ENCODE measurements around the gene GNG7.
"Not testable (repeated sequence)": the region's sequence is repeated elsewhere in the genome, so short reads cannot be mapped to it uniquely, and the experiment has no call there.

The GNG7 gene

DNA sequence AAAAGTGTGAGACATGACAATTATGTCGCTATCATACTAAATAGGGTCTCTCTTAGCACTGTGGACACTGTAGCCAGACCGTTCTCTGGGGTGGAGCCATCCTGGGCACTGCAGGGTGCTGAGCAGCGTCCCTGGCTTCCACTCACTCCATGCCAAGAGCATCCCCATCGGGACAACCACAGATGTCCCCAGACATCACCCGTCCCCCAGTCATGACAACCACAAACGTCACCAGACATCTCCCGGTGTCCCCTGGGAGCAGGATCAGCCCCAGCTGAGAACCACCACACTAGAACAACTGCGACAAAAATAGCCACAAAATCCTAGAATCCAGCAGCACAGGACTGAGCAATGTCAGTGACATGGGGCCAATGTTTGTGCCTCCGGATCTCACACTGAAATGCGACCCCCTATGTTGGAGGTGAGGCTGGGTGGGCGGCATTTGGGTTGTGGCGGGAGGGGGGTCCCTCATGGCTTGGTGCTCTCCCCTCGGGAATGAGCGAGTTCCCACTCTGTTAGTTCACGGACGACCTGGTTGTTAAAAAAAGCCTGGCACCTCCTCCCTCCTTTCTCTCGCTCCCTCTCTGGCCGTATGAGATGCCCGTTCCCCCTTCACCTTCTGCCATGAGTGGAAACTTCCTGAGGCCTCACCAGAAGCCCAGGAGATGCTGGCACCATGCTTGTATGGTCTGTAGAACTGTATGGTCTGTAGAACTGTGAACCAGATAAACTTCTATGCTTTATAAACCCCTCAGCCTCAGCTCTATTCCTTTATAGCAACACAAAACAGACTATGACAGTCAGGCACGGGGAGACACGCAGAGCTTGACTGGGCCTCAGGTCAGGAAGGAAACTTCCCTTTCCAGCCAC is 132.7 kb downstream of the GNG7 start:
- no peak for DNase-seq

DNA sequence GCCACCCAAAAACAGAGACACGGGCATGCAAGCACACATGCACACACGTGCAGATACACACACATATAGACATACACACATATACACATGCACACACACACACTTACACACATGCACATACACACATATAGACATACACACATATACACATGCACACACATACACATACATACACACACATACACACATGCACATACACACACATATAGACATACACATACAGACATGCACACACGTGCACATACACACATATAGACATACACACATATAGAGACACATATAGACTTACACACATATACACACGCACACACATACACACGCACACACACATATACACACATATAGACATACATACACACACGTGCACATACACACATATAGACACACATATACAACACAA is 134.5 kb downstream of the GNG7 start:
- no peak for DNase-seq

DNA sequence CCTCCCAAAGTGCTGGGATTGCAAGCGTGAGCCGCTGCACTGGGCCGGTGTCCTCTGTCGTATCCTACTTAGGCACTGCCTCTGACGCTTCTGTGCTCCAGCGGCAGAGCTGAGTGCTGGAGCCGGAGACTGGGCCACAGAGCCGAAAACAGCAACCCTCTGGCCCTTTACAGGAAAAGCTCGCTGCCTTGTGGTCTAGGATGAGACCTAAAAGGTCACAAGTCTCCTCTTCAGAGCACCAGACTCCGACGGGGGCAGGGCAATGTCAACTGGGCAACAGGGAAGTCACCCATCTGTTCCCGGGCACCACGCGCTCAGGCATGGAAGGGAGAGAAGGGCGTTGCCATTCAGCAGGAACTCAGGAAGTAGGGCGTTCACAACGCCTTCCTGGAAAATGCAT is 134.9 kb downstream of the GNG7 start:
- DNase-seq: peak; percentile 25

DNA sequence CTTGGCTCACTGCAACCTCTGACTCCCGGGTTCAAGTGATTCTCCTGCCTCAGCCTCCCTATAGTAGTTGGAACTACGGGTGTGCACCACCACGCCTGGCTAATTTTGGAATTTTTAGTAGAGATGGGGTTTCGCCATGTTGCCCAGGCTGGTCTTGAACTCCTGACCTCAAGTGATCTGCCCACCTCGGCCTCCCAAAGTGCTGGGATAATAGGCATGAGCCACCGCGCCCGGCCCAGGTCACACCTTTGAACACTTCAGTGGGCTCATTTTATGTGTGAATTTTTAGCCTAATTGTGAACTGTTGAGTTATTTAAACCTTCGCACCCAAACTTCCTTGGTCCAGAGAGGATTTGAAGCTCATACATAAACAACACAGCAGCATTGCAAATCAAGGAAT is 138.9 kb downstream of the GNG7 start:
- DNase-seq: not testable (repeated sequence)

DNA sequence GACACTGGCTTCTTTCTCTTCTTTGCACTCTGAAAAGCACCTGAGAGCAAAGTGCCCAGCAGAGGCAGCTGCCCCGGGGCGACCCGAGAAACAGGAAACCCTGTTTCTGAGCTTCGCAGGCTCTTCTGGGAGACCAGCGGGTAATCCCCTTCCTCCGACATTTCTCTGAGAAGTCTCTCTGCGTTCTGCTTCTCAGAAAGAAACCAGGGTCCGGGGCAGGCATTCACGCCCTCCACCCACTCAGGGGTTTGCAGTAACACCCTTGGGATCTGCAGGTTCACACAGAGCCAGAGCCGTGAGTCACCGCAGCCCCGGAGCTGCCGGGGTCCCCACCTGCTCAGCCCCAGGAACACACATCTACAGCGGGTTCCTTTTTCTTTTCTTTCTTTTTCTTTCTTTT is 140.6 kb downstream of the GNG7 start:
- peak; percentile 84 for DNase-seq

DNA sequence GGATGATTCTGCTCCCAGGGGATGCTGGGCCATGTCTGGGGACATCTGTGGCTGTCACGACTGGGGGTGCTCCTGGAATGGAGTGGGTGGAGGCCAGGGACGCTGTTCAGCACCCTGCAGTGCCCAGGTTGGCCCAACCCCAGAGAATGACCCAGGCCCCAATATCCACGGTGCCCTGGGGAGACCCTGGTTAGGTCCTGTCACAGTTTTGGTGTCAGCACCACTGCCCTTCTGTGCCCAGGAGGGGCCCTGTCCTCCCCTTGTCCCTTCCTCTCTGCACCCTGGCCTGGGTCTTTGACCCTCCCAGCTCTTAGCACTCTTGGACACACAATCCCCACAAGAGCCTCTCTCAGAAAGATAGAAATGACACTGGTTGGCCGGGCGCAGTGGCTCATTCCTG is 141.3 kb downstream of the GNG7 start:
- DNase-seq: peak; percentile 27

DNA sequence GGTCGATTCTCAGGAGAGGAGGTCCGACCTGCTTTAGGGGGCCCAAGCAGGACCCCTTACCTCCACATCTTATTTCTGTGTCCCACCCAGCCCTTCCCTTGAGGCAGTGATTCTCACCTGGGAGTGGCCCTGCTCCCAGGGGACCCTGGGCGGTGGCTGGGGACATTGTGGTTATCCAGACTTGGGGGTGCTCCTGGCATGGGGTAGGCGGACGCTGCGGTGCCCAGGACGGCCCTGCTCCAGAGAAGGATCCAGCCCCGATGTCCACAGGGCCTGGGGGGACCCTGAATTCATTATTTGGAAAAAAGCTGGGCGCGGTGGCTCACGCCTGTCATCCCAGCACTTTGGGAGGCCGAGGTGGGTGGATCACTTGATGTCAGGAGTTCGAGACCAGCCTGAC is 142.1 kb downstream of the GNG7 start:
- DNase-seq: no peak

DNA sequence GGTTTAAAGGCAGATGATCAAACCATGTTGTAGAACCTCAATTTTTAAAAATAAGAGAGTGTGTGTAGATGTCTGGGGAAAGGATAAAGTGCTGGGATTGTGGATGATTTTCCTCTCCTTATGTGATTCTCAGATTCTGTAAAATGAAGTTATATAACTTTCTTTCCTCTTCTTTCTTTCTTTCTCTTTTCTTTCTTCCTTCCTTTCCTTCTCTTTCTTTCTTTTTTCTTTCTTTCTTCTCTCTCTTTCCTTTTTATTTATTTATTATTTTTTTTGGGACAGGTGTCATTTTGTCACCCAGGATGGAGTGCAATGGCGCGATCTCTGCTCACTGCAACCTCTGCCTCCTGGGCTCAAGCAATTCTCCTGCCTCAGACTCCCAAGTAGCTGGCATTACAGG is 144.0 kb downstream of the GNG7 start:
- no peak for DNase-seq

DNA sequence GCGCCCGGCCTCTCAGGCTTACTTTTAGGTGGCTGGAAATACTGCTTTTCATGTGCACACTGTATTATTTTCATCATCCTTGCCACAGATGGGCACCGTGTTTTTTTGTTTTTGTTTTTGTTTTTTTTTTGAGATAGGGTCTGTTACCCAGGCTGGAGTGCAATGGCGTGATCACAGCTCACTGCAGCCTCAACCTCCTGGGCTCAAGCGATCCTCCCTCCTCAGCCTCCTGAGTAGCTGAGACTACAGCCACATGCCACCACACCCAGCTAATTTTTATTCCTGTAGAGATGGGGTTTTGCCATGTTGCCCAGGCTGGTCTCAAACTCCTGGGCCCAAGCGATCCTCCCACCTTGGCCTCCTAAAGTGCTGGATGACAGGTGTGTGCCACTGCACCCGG is 144.4 kb downstream of the GNG7 start:
- not testable (repeated sequence) for DNase-seq

DNA sequence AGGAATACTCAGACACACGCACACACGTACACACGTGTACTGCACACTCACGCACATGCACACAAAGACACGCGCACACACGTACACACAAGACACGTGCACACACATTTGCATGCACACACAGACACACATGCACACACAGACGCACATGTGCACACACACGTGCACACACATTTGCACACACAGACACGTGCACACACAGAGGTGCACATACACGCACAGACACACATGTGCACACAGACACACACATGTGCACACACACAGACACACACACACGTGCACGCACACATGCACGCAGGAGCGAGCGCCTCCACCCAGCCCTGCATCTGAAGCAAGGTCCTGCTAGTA is 145.4 kb downstream of the GNG7 start:
- no peak for DNase-seq

DNA sequence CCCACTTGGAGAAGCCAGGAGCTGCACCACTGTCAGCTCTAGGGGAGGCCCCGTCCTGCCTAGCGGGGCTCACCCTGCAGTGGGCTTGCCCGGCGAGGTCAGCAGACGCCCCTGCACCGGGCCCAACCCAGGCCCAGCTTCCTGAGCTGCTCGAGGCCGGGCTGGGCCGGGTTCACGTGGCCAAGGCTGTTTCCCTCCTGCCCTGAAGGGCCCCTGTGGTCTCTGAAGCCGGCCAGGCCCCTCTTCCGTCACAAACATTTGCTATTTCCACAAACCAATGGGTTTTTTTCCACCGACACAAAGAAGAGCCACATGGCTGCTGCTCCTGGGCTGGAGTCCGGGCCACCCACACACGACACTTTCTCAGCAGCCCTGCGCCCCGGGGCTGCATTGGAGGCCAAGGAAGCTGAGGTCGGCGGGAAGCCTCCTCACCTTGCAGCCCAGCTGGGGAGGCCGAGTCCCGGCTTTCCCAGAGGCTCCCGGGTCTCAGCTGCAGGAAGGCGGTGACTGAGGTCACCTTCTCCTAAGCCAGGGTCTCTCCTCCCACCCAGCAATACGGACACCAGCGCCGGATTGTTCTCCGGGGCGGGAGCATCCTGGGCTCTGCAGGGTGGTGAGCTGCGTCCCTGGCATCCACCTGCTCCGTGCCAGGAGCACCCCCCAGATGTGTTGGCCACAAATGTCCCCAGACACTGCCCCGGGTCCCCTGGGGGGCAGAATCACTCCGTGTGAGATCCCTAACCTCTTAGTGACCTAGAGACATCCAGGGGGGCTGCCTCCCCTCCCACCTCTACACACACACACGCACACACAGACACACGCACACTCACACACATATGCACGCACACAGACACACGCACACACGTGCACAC is 146.0 kb downstream of the GNG7 start:
- no peak for DNase-seq

DNA sequence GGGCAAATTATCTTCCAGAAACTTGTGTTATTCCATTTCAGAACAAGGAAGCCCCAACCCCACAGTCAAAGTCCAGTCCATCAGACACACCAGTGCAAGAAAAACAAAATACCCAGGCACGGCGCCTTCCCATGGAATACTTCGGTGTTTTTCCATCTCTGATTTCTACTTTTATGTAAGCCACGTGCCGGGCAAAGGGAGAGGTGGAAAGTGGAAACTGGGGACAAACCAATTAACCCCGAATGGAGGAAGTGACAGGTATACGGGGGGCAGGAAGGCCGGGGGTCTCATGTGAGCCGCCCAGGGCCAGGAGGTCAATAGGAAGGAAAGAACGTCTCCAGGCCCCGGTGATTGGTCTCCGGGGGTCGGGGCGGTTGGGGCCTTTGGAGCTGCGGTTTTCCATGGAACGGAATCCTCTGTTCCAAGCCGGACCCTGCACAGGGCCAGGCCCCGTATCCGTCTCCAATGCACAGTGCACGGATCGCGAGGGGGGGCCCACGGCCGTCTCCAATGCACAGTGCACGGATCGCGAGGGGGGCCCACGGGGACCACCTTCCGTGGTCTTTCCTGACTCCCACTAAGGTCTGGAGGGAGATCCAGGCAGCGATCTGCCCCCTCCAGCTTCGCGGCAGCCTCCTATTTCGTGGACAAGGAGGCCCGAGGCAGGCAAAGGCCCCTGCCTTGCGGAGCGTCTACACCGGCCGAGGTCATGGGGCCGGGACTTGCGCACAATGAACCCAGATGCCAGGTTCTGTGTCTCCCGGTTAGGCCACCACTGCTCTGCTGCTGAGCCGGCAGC is 146.9 kb downstream of the GNG7 start:
- DNase-seq: no peak

DNA sequence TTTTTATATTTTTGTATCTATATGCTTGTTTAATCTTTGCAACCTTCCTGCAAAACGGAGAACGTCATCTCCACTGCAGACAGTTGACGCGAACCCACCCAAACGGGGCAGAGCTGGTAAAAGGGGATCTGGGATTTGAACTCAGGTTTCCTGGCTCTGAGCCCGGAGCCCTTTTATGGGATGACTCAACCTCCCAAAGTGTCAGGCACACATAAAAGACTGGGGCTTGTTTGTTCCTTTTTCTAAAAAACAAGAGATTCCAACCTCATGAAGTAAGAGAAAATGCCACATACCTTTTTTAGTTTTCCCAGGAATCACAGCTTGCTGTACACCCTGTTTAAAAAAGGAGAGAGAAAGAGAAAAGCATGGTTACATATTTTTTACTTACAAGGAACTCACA is 147.6 kb downstream of the GNG7 start:
- no peak for DNase-seq

DNA sequence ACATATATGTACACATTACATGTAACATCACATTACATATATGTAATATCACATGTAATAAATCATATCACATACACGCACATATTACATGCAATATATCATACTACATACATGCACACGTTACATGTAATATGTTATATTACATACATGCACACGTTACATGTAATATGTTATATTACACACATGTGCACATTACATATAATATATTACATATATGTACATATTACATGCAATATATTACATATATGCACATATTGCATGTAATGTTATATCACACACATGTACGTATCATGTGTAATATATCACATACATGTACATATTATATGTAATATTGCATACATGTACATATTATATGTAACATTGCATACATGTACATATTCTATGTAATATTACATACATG is 149.0 kb downstream of the GNG7 start:
- DNase-seq: no peak

DNA sequence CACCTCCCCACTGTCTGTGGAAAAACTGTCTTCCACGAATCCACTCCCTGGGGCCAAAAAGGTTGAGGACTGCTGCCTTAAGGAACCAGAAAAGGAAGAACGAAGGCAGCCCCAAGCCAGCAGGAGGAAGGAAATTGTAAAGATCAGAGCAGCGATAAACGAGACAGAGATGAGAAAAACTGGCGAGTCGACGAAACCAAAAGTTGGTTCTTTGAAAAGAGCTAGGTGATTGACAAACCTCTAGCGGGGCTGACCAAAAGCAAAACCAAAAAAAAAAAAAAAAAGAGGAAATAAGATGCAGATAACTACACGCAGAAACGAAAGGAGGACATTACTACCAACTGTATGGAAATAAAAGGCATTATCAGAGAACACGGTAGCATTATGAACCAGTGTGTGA is 149.6 kb downstream of the GNG7 start:
- DNase-seq: peak; percentile 62

DNA sequence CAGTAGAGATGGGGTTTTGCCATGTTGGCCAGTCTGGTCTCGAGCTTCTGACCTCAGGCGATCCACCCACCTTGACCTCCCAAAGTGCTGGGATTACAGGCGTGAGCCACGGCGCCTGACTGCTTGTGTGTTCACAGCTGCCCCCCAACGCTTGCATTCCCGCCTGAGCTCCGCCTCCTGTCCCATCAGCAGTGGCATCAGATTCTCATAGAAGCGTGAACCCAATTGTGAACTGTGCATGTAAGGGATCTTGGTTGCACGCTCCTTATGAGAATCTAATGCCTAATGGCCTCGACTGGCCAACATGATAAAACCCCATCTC is 150.7 kb downstream of the GNG7 start:
- DNase-seq: no peak

DNA sequence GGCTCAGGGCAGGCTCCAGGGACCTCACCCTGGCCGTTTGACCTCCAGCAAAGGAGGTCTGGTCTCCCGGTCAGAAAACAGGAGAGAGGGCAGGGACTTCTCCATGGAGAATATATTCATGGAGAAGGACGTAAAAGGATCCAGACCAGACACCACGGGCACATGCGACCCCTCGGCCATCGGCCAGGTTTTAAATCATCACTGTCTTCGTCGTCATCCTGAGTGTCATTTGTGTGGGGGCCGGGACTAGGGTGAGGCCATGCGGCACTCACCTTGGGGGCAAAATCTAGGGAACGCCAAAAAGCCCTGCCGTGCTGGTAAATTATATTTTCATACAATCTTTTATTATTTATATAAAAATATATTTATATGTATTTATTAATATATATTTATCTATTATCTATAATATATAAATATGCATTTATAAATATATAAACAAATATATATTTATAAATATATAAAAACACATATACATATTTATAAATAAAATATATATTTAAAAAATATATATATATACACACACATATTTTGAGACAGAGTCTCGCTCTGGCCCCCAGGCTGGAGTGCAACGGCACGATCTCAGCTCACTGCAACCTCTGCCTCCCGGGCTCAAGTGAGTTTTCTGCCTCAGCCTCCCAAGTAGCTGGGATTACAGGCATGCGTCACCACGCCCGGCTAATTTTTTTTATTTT is 151.2 kb downstream of the GNG7 start:
- DNase-seq: no peak

DNA sequence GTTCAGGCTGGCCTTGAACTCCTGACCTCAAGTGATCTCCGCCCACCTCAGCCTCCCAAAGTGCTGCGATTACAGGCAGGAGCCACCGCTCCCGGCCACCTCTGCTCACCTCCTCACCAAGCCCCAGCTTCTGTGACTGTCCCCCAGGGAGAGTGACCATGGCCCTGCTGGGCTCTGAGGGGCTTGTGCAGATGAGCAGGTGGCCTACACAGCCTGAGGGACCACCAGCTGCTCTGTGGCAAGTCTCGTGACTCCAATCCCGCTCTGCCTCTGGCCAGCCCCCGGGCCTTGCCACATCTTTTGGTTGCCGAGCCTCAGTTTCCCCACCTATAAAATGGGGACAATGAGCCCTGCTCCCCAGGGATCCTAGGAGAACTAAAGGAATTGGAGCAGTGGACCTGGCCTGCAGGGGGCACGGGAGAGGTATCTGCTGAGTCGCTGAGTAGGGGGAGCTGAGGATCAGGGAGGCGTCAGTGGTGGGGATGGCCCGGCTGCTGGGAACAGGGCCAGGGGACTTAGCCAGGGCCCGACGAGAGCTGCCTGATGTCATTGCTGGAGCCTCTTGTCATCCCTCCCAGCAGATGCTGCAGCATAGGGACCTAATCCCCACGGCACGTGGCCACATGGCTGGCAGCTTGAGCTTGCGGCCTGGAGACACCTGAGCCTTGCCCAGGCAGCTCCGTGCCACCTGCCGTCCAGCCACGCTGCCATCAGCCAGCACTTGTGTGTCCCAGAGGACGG is 151.9 kb downstream of the GNG7 start:
- DNase-seq: no peak

DNA sequence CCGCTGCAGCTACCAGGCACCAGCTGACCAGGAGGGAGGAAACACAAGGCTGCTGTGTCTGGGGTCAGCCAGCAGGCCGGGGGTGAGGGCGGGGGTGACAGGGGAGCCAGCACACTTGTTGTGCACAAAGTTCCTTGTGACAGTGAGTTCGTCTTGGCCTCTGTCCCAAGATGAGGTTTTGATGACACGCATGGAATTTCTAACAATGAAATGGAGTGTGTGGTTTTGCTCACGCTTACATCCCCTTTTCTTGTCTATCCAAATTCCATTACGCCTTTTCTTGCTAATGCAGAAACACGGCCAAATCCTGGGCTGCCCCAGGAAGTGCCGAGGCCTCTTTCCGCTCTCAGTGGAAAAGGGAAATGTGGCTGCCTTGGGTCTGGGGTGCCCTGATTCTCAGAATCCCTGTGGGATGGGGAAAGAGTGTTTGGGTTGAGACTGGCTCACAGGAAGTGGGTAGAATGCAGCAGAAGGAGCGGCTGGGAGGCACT is 152.7 kb downstream of the GNG7 start:
- DNase-seq: no peak

DNA sequence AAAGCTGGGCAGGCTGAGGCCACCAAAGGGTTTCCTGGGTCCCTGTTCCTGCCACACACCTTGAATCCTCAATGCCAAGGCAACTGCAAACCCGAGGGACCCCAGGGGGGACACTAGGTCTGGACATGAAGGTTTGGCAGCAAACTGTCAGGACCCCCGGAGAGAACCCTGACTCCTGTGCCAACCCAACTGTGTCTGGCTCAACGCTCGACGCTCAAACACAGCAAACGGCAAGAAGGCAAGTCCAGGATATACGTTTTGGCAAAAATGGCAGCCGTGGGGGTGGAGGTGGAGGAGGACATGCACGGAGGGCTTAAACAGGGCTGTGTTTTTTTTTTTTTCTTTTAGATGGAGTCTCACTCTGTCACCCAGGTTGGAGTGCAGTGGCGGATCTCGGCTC is 153.5 kb downstream of the GNG7 start:
- no peak for DNase-seq

DNA sequence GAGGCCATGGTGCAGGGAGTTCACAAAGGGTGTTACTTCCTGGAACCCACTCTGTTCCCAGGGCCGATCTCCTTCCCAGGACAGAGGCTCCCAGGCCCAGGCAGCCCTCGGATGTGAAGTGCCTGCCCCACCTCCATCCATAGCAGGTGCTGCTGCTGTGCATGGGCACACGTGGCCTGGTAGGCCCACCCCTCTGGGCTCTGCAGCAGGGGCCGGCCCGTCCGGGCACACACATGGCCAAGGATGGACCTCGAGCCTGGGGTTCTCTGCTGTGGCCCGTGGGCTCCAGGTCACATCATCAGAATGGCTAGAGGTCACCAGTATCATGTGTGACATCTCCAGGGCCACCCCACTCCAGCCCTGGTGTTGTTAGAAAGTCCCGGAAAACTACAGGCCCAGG is 154.8 kb downstream of the GNG7 start:
- DNase-seq: no peak

DNA sequence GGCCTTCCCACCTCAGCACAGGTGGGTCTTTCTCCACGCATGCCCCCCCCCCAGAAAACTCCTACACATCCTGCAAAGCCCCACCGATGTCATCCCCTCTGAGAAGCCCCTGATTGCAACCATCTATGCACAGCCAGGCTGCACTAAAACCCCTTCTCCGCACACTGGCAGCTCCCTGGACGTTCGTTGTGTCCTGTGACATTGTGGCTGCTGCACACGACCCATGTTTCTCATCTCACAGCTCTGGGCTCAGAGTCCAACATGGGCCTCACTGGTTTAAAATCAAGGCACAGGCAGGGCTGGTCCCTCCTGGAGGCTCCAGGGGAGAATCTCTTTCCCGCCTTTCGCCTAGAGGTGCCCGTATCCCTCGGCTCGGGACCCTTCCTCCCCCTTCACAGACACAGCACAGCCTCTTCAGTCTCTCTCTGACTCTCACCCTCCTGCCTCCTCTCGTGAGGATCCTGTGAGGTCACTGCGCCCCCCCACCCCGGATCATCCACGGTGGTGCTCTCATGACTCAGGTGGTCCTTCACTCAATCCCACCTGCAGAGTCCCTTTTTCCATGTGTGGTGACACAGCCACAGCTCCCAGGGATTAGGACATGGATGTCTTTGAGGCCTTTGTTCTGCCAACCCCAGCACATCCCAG is 155.3 kb downstream of the GNG7 start:
- DNase-seq: no peak

Data from stimulated activated CD8-positive, alpha-beta memory T cell treated with anti-CD3 and anti-CD28 coated beads, Interleukin-4, amount 100 ng/mL, for 48 hours (primary cell).